Measurements from ENCODE around the gene WNT16.
"Not testable (repeated sequence)": the region's sequence is repeated elsewhere in the genome, so short reads cannot be mapped to it uniquely, and the experiment has no call there.

The WNT16 gene

GRCh38 chr7:121306565-121306964, 22.2 kb upstream of the WNT16 start:
- DNase-seq (ENCODE audit: low read depth in 2 of 2): no peak

GRCh38 chr7:121307021-121307574, 21.7 kb upstream of the WNT16 start:
- DNase-seq (ENCODE audit: low read depth in 2 of 2): no peak

- DNase-seq (ENCODE audit: low read depth in 2 of 2): no peak
Measured at GRCh38 chr7:121313220-121313792, 15.5 kb upstream of the WNT16 start.

GRCh38 chr7:121313793-121314676, 14.8 kb upstream of the WNT16 start:
- no peak for DNase-seq (ENCODE audit: low read depth in 2 of 2)

GRCh38 chr7:121315170-121315569, 13.6 kb upstream of the WNT16 start:
- not testable (repeated sequence) for DNase-seq (ENCODE audit: low read depth in 2 of 2)

- no peak for DNase-seq (ENCODE audit: low read depth in 2 of 2)
Measured at GRCh38 chr7:121322460-121322859, 6.3 kb upstream of the WNT16 start.

GRCh38 chr7:121323515-121324302, 5.1 kb upstream of the WNT16 start:
- DNase-seq (ENCODE audit: low read depth in 2 of 2): no peak

GRCh38 chr7:121327671-121328070, 1.1 kb upstream of the WNT16 start:
- DNase-seq (ENCODE audit: low read depth in 2 of 2): no peak

GRCh38 chr7:121329191-121330052, 622 bp downstream of the WNT16 start:
- no peak for DNase-seq (ENCODE audit: low read depth in 2 of 2)

- DNase-seq (ENCODE audit: low read depth in 2 of 2): no peak
Measured at GRCh38 chr7:121330053-121330833, 1.4 kb downstream of the WNT16 start.

- DNase-seq (ENCODE audit: low read depth in 2 of 2): no peak
Measured at GRCh38 chr7:121331048-121331447, 2.2 kb downstream of the WNT16 start.

- no peak for DNase-seq (ENCODE audit: low read depth in 2 of 2)
Measured at GRCh38 chr7:121331574-121331973, 2.8 kb downstream of the WNT16 start.

GRCh38 chr7:121334376-121334775, 5.6 kb downstream of the WNT16 start:
- no peak for DNase-seq (ENCODE audit: low read depth in 2 of 2)

GRCh38 chr7:121334875-121335648, 6.3 kb downstream of the WNT16 start:
- DNase-seq (ENCODE audit: low read depth in 2 of 2): no peak

- no peak for DNase-seq (ENCODE audit: low read depth in 2 of 2)
Measured at GRCh38 chr7:121336579-121336978, 7.8 kb downstream of the WNT16 start.

- DNase-seq (ENCODE audit: low read depth in 2 of 2): no peak
Measured at GRCh38 chr7:121337398-121337797, 8.6 kb downstream of the WNT16 start.

- DNase-seq (ENCODE audit: low read depth in 2 of 2): no peak
Measured at GRCh38 chr7:121339082-121339481, 10.3 kb downstream of the WNT16 start.

GRCh38 chr7:121341933-121342332, 13.1 kb downstream of the WNT16 start:
- no peak for DNase-seq (ENCODE audit: low read depth in 2 of 2)

GRCh38 chr7:121342631-121343030, 13.8 kb downstream of the WNT16 start:
- no peak for DNase-seq (ENCODE audit: low read depth in 2 of 2)

- no peak for DNase-seq (ENCODE audit: low read depth in 2 of 2)
Measured at GRCh38 chr7:121343302-121343701, 14.5 kb downstream of the WNT16 start.
